ENCODE data around the gene METTL24.

The METTL24 gene, protein sequence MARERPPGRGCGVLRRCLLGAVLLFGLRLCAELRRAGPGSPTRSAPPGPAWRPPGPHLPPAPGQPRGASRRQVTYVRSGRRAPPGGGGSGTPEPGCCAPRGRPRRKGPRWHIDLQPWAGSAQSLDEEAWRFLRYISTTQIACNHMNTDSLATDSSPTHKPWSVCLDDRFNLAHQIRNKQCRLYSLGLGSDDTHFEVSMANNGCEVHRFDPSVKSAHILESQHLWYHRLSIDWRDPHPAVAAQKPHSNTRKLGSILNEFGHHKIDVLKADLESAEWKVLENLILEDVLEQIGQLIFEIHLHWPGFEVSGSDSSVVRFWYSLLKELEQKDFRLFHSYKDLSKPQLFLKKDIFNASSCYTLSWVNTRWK
- 0 to 1.7 (median 0) reads per million in 17 experiments for total RNA-seq

DNA sequence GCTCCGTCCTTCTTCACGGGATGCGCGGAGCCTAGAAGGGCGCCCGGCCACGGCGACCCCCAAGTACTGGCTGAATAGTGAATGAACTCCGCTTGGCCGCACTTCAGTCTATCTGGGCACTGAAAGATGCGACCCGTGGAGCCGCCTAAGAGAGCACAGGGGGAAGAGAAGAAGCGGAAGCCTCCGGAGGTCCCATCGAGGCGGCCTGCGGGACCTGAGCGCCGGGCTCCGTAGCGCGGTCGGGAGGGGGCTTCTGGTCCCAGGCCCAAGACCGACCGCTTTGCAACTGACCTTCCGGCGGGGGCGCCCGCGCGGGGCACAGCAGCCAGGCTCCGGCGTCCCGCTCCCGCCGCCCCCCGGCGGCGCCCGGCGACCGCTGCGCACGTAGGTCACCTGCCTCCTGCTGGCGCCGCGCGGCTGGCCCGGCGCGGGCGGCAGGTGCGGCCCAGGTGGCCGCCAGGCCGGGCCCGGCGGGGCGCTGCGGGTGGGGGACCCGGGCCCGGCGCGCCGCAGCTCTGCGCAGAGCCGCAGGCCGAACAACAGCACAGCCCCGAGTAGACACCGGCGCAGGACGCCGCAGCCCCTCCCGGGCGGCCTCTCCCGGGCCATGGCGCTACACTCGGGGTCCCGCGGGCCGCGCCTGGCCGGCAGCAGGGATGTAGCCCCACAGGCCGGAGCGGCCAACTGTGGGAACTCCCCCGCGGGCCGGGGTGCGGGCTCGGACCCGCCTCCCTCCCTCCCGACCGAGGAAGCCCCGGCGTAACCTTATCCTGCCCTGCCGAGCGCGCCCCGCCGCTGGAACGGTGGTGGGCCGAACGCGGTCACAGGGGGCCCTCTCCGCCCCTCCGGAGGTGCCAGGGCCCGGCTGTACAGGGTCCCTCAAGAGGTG lies at the start of gene METTL24:
TSS of gene METTL24 (minus strand) at position 686 of the 889 bp plus-strand sequence. CDS start at position 609, 77 bp downstream.
- DNase-seq = peak; percentile 13 to 54 (median 40)

DNA sequence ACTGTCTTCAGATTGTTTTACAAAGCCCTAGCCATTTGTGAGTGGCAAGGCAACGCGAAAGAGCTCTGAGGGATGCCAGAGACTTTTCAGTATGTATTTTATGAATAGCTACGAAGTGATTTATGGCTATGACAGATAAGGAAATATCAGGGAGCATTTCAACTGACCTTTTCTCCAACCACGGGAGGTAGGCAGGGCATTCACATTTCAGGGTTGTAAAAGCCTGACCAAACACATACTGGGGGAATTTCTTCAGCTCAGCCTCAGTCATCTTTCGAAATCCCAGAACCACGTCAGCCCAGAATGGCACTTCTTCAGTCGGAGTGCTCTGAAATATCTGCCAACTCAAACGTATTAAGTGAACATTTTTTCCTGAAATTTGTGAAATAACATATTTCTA lies 46.5 kb upstream of the METTL24 start:
- peak; percentile 73 to 83 (median 79) for DNase-seq

DNA sequence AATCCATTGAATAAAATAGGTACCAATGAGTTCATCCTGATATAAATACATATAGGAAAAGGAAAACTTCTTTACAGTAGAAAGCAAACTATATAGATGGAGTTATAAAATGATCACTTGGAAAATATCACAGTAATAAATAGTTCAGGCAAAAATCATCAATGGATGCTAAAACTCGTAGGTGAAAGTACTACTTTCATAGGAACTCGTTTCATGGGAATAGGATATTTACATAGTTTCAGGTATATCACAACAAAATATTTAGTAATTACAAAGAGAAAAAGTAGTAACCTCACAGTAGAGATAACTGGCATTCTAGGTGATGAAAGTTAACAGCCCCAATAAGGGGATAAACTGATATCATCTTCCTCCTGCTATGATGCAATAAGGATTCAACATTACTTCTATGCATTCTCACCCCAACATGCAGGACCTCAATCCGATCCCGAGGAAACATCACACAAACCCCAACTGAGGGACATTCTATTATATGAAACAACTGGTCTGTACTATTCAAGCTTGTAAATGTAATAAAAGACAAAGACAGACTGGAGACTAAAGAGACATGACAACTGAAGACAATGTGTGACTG lies 43.5 kb upstream of the METTL24 start:
- DNase-seq = no peak

DNA sequence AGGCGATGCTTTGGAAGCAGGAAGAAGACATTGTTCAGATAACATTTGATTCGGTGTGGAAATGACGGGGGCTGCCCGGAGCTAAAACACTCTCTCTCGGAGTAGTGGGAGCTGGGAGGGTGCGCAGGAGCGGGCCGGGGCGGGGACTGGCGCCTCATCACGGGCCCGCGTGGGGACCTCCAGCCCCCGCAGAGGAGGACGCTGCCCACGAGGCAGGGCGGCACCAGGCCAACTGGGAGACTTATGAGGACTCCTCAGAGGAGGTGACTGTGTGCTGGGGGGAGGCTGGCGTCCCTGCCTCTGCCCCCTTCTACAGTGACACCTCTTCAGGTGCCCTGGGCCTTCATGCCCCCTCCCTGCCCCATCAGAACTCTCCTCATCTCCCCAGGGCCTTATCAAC lies 42.1 kb upstream of the METTL24 start:
- DNase-seq = no peak

DNA sequence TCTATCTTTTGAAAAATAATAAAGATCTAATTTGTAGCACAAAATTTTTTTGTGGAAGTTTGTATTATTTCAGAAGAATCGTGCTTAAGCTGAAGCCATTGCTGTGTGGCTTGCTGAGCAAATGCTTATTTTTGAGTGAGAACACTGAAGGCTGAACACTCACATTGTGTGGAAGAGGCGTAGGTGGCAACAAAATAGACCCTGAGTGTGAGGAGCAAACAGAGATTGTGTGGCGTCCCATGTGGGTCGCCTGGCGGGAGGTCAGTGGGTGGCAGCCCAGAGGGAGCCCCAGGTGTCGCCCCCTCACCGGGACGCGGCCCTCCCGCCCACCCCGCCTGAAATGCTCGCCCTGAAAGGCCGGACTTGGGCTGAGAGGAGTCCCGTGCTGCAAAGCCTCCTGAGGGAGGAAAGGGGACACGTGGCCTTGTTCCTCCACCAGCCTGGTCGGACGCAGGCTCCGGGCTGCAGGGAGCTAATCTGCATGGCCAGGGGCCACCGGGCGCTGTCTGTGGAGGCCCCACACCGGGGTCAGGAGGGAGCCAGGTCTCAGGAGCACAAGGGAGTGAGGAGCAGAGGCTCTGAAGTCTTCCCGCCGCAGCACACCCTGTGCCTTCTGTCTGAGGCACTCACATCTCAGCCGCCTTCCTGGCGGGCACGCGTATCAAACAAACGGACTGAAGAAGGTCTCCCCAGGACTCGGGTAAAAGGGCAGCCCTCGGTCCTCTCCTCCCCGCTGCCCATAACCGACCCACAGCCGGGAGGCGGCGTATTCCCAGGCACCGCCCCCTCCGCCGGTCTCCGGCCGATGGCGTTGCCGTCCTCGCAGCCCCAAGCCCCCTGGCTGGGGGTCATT lies 41.3 kb upstream of the METTL24 start:
- DNase-seq = peak; percentile 32 to 68 (median 60)

DNA sequence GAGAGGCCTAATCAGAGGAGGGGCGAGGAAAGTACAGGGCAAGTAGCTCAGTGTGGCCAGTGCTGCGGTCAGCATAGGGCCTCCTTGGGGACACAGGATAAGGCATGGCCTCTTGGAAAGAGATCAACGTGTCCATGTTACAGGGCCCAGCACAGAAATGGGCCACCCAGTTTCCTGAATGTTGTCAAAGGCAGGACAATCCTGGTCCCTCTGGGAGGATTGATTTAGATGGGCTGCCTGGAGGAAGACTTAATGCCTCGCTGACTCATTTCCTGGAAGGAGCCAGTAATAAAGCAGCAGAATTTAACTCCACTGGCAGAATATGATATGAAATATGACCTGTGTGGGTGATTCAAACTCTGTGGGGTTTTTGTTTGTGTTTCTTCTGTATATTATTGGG lies 40.6 kb upstream of the METTL24 start:
- DNase-seq = peak in 1 of 4 experiments; percentile 8

DNA sequence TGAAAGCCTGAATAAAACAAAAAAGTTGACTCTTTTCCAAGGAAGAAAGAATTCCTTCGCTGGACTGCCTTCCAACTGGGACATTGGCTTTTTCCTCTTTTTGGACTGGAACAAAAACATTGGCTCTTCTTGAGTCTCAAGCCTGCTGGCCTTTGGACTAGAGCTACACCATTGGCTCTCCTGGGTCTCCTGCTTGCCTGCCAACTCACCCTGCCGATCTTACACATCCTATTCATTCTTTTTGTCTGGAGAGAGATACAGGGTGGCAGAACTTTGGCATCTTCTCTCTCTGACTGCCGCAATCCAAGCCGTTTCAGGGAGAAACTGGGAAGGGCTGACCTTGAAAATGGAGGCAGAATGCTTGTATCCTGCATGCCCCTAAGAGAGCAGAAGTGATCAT lies 37.1 kb upstream of the METTL24 start:
- DNase-seq = no peak

DNA sequence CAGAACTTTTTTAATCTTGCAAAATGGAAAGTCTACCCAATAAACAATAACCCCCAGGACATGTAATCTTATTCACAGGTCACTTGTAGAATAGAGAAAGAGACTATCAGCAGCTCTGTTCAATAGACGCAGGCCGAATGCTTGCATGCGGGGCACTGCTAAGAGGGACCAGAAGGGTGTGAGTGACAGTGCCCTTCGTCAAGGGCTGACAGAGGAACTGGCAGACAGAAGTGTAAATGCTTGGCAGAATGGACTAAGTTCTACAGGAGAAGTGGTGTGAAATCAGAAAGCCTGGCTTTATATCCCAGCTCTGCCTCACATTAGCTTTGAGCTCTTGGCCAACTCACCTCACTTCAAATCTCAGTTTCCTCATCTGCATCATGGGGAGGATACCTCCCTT lies 36.3 kb upstream of the METTL24 start:
- no peak for DNase-seq

DNA sequence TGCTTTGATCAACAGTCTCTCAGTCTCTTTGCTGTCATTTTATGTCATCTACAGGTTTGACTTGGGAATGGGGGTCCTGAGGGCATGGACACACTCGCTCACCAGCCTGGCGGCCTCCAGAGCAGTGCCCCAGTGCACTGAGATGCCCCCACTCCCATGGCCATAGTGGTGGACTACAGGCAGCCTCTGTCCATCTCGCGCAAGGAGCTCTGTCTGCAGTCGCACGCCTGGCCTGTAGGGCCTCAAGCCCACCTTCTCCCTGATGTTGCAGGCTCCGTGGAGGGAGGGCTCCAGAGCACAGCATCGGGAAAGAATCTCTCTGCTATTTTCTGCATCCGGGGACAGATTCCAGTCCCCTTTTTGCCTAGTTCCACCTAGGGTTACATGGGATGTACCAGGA lies 34.6 kb upstream of the METTL24 start:
- no peak for DNase-seq

DNA sequence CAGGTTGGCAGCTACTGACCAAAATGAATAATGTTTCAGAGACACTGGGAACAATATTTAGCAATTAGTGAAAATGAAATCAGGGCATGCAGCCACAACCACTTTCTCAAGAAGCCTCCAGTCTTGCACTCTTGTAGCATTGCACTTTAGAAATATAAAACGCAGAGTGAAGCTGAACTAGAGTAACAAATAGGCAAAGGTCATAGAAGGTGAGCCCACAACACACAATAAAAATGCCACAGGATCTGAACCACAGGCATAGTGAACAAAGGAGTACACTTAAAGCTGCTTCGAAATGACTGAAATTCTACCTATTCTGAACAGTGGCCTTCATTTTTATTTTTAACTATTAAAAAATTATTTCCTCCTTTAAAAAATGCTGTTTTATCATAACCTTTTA lies 32.3 kb upstream of the METTL24 start:
- DNase-seq = no peak

DNA sequence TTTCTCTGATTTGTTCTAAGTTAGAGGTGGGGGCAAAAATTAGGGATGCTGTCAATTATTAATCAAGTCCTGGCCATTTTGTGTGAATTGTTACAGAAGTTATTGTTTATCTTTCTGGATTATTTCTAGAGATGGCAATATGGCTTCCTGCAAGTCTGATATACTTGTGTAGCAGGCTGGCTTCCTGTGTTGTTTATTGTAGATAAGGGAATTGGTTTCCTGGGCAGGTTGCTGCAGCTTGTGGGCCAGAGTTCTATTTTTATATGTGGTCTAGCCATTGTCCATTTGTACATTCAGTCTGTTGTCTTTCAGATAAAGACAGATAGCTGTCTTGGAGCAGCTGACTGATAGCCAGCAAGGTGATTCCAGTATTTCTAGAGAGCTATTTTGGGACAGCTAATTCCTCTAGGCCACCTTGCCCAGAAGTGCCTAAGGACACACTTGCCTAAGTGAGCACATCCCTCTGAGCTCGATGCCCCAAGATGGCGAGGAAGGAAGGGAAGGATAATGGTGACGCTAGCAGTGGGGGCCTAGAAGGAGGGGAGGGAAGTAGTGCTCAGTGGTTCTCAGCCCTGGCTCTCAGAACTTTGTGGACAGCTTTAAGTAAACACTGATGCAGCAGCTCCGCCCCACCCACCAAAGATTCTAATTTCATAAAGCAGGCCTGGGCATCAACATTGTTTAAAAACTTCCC lies 31.7 kb upstream of the METTL24 start:
- no peak for DNase-seq

DNA sequence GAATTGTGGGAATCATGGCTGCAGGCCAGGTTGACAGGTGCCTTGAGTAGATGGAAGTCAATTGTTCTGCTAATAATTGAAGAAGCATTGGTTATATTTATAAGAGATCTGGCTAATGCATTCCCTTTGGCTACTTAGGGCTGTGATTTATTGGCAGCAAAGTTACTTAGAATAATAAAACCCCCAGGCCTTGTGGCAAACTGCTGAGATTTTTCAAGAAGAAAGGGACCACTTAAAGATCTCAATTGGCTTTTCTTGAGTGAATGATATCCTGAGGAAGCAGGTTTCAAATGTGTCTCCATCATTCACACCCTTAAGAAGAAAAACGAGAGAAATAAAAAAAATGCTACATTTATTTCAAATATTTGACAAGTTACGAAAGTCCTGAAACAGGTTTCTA lies 29.8 kb upstream of the METTL24 start:
- DNase-seq = no peak

DNA sequence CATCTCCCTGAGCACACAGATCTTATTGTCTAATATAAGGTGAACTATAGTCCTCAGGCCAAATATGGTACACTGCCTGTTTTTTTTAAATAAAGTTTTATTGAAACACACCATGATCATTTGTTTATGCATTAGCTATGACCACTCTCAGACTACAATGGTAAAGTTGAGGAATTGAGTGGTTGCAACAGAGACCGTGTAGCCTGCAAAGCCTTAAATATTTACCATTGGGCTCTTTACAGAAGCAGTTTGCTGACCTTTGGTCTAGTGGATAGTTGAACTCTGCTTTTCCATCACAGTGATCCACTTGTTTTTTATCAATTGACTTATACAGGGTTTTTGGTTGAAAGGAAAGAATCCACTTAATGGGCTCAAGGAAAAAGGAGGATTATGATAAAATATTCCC lies 27.3 kb upstream of the METTL24 start:
- DNase-seq = no peak

DNA sequence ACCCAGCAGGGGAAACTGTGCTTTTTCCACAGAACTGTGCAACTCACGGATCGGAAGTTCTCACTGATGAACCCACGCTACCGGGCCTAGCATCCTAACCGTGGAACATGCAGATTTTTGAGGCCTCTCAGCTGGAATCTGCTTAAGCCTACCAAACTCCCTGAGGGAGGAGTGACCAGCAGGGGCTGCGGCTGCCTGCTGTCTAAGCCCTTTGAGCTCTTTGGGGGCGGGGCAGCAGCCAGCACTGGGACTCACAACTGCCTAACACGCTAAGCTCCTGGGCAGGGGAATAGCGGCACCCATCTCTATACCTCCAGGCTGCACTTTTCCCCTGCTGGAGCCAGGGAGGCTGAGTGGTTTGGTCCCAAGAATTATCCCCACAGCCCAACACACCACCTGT lies 20.4 kb upstream of the METTL24 start:
- DNase-seq = no peak

DNA sequence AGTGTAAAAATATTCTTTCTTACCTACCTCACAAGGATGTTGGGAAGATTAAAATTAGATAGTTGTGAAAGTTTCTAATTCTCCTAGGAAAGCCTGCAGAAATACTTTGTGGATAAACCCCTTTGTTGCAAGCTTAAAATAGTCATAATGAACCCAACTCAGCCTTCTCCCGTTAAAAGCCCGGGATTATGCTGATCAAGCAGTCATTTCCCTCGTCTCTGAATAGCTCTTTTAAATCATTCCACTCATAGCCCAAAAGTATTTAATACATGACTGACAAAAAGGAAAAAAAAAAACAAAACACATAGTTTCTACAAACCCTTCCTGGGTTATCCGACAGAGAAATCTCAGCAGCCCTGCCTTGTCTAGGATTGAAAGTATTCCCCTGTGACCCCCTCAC lies 10.9 kb upstream of the METTL24 start:
- no peak for DNase-seq

DNA sequence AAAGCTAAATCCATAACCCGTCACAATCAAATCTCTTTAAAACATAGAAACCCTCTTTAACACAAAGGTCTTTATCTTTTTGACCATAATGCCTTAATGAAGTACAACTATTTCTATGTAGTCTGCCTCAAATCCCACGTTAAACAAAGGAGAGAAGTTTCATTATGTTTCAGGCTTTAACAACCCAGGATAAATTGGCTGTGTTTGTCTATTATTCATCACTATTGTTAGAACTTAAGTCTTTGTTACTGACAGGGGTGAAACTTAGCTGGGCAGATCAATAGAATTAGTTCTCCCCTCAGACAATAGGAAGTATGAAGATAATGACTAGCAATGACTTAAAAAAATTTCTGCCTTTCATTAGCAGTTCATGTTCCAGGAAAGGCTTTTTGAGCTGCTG lies 10.1 kb upstream of the METTL24 start:
- no peak for DNase-seq

DNA sequence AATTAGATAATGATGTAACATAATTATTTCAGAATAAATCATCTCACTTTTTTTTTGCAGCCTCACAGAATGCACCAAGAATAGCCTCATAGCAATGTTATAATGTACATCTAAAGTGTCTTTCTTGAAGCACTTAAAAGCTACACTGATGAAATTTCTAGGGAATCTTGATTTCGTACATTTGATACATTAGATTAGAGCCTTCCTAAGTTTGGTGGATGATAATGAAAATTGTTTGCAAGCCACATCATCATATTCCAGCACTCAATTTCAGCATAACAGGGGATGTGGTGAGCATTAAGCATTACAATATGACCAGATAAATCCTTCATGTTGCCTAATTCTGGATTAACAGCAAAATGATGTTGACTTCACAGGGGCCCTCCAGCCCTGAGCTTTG lies 9.7 kb upstream of the METTL24 start:
- DNase-seq = no peak

DNA sequence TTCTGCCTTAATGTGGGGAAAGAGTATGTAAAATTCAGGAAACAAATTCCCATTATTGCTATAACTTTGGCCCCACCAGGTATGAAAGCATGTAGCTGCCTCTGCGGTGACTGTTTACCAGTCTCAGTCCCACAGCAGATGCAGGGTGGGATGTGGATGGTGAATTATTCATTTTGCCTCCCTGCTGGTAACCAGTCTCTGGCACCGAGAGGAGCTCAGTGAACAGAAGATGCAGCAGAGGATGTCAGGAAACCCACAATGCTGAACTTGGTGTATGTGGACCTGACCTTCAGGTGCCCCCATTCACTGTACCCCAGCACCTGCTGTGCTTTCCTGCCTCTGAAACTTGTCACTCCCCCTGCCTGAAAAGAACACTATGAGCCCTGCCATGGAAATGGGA lies 8.8 kb upstream of the METTL24 start:
- DNase-seq = no peak

DNA sequence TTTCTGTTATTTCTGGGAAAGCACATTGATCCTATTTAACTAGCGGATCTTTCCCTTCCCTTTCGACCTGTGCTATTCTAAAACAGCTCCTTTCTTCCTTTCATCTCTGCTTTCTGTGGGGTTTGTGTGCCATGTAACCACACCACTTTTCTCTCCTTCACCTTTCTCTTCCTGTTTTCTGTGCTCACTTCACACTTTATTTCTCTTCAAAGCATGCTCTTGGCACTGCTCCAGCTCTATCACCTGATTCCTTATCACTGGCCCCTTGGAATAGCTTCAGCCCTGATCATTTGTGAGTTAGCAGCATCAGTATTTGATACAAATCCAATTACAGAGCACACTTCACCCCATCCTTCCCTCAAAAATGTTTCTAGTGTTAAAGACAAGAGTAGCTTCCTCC lies 8.1 kb upstream of the METTL24 start:
- DNase-seq = no peak

DNA sequence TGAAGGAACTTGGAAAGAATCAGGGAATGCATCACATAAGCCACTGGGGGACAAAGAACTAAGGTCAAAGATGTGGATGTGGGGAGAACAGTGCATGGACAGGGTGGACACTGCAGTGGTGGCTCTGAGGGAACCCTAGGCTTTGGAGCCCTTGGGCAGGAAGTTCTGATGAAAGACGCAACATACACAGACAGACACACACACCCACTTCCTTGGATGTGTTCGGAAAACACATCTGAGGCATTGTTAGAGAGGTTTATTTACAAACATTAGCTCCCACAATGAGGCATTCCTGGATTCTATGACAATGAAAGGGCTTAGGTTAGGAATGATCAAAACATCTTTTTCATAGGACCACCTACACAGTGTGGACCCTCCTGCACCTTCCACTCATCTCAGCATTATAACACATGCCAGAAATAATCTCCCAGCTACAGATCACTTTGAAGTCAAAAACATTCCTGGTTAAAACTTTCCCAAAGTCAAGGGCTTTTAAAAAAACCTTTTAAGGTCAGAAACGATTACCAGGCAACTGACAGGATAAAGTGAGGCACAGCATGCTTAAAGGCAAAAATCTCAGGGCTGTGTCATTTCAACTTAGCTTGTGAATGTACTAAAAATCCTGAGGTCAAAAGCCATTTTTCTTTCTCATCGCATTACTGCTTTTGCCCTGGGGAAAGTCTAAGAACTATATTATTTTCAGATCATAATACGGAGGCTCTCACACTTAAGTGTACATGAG lies 6.4 kb upstream of the METTL24 start:
- no peak for DNase-seq

DNA sequence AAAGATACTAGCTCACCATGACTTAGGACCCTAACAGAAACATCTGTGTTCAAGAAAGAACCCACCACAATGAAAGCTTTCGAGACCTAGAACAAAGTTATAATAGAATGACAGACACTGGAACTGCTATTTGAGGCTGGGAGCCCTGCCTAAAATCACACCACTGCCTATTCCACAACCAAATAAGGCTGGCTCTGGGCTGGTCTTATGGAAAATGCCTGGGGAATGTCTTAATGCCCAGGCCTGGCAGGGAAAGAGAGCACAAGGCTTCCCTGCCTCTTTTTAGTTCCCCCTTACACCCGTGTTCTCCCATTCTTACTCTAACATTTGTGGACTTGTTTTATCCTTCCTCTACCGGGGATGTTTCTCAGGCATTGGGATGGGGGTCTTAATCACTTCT lies 5.6 kb upstream of the METTL24 start:
- DNase-seq = no peak
